Stimulated activated CD4-positive, alpha-beta T cell treated with anti-CD3 and anti-CD28 coated beads, Interleukin-15, amount 100 ng/mL, for 48 hours (primary cell): ENCODE measurements around the gene SPAG6.

Source experiments
- DNase-seq, 2 donors: peaks; one replicate each; pipeline ENCODE4 v3.0.0-alpha.2; 2020; ENCODE audit warnings: low read depth in 2 of 2

The SPAG6 gene

DNA sequence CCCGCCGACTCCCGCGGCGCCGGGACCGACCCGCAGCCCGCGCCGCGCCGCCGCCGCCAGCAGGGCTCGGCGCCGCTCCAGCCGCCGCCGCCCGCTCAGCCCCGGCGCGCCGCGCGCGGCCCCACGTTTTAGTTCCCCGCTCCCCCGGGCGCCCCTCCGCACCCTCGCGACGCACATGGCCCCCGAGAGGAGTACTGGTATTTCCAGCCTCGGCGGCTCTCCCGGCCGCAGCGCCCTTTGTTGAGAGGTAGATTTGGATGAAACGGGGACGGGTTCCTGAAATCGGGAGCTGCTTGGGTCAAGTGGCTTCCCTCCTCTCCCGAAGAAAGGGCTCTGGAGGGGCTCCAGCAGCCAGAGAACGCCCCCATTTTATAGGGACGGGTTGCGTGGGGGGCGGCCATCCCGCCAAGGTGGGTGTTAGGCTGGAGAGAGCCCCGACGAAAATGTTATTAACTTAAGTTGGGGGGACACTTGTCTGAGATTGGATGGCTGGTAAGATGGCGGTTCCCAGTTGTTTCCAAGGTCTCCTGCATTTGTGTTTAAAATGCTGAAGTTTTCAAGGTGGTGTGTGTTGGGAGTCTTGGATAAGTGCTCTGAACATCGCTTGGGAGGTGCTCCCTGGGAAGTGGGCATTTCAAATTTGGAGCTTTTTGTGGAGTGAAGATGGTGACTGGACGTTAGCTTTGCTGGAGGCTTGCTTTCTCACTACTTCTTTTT is 23.2 kb upstream of the SPAG6 start:
- DNase-seq, result no peak

DNA sequence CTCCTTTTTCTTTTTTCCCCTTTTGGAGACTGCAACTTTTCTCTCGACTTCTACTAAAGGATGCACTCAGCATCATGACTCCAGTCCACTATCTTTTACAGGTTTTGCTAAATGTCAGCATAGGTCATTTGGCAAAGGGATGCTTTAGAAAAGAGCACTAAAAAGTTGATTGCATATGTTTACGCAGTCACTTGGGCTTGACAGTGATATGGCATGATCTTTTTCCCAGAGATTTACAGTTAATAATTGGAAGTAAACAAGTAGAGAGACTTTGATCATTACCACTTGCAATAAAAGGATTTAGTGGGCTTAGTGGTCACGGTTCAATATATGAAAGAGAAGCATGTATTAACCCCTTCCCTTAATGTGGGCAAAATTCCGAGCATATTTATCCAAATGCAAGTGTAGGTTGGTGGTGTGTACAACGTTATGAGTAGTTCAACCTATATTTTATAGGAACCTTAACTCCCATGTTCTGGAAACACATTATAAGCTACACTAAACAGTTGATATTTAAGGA is 22.6 kb upstream of the SPAG6 start:
- no peak for DNase-seq

DNA sequence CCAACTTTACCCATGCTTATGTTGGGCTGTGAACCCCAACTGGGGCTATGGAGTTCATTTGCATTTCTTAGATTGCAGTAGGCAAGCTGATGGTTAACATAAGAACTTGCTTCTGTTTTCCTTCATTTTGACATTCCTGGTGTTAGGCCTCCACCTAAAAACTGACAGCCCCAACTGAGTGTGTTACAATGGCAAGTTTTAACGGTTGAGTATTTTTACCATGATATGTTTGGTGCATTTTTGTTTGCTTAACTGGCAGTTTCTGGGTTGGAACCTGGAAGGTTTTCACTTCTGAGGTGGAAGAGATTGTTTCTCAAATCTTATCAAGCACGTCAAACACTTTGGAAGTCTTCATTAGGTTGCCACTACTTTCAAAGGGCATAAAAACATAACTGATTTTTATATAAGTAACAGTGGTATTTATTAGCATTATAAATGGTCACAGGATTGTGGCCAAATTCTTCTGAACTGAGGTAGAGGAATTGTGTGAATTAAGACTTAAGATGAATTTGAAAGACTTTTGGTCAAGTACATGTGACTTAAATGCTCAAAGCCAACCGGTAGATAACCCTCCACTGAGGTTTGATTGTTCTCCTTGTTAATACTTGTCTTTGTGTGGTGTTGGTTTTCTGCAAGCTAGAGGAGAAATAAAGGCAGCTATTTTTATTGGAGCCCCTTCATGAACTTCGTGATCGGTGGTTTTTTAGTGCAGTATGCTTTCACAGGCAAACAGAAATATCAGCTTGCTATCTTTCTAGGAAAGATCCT is 21.6 kb upstream of the SPAG6 start:
- DNase-seq, result no peak

DNA sequence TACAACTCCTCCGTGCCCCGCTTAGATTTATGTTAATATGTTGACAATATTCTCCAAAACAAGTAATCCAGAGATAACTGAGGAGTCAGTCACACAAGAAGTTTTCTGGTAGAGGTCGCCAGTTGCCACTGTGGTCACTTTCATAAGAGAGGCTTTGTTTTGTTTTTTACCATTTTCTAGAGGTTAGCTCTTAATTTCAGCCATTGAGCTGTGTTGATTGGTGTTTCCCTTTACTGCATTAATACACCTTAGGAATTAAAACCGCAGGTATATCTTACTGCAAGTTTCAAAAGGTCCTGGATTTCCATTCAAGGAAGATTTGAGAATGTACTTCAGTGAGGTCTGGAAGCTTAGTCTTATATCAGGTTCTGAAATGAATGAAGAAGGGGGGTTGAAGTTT is 20.9 kb upstream of the SPAG6 start:
- DNase-seq, result no peak

DNA sequence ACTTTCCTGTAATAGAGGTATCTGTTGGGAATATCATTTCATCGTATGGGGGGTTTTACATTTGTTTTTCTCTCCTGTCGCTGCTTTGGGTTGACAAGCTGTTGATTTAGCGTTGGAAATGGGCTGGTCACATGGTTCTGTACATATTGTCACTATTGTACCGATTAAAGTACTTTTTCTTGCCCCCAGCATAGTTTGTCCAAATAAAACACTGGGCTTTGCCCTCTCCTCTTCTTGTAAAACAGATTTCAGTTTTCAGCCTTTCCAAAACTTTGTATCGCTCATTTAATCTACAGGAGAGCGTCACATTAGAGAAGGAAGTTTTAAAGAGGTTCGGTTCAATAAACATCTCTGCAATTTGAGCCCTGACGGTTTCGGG is 20.4 kb upstream of the SPAG6 start:
- no peak for DNase-seq

DNA sequence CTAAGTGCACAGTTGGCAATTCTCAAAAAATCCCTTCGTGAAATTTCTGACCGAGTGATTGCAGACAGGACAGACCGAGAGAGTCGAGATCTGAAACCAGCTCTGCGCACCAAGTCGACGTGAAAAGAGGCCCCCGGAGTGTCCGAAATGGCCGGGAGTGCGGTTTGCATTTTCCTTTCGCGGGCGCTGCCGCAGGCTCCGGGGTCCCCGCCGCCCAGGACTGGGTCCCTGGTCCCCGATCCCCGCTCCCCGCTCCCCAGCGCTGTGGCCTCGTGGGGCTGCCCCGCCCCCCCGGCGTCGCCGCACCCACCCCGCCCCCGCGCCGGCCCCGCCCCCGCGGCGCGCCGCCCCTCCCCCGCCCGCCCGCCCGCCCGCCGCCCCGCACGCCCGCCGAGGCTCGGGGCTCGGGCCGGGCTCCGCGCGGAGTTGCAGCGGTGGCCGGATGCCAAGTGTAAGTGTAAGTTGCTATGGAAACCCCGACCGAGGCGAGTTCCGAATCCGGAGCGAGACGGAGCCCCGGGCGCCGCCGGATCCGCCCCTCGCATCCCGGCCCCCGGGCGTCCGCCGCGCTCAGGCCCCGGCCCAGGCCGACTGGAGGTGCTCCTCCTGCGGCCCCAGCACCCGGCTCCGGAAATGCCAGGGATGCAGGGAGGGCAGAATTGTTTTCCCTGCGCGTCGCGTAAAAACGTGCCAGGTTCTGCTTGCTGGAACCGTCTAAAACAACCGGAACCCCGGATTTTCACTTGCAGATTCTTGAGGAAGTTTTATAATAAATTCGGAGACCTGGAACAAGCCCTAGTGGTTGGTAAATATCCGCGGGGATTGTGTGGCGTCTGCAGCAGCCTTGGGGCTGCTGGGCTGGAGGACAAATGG is 19.8 kb upstream of the SPAG6 start:
- DNase-seq, result no peak

DNA sequence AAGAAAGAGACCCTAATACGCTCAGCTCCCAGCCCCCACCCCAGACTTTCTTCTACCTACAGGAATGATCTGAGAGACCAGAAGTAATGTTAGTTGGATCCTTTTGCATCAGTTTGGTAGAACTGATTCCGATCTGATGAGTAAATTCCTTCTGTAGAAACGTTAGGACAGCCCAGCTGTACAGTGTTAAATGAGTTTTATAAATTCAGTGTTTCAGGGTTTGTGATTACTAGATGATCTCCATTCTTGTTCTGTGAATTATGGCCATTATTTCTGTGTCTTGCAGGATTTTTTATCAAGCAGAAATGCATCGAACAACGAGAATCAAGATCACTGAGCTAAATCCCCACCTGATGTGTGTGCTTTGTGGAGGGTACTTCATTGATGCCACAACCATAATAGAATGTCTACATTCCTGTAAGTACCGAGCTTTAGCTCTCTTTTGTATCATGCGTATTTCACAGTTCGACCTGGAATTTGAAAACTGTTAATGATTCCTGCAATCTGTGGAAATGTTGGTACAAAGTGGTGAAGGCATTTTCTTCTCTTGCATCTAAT is 19.1 kb upstream of the SPAG6 start:
- DNase-seq, result no peak

DNA sequence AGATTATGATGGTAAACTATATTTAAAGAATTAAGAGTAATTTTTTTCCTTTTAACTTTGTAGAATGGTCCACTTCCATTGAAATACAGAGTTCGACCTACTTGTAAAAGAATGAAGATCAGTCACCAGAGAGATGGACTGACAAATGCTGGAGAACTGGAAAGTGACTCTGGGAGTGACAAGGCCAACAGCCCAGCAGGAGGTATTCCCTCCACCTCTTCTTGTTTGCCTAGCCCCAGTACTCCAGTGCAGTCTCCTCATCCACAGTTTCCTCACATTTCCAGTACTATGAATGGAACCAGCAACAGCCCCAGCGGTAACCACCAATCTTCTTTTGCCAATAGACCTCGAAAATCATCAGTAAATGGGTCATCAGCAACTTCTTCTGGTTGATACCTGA is 16.1 kb upstream of the SPAG6 start:
- no peak for DNase-seq

DNA sequence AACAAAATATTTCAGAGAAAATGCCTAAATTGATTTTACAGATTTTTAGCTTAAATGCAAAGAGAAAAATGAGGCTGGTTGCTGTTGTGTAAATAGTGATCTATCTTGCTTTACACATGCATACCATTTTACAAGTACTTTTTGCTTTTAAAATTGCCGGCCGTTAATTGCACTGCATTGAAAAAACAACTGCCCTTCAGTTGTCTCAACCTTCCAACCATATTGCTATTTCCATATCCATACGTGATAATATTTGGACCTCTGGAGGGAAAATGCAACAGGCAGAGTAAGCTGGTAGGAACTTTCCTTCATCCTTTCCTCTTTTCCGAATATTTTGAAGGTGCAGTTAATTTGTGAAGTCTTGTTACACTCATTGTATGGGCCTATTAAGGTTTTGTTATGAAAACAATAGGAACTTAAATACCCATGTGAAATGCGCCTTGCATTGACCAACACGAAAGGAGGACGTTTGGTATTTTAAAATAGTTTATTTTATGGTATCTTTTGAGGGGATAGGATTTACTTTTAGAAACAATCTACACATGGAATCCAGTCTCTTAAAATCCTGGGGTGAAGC is 13.1 kb upstream of the SPAG6 start:
- DNase-seq, result no peak

DNA sequence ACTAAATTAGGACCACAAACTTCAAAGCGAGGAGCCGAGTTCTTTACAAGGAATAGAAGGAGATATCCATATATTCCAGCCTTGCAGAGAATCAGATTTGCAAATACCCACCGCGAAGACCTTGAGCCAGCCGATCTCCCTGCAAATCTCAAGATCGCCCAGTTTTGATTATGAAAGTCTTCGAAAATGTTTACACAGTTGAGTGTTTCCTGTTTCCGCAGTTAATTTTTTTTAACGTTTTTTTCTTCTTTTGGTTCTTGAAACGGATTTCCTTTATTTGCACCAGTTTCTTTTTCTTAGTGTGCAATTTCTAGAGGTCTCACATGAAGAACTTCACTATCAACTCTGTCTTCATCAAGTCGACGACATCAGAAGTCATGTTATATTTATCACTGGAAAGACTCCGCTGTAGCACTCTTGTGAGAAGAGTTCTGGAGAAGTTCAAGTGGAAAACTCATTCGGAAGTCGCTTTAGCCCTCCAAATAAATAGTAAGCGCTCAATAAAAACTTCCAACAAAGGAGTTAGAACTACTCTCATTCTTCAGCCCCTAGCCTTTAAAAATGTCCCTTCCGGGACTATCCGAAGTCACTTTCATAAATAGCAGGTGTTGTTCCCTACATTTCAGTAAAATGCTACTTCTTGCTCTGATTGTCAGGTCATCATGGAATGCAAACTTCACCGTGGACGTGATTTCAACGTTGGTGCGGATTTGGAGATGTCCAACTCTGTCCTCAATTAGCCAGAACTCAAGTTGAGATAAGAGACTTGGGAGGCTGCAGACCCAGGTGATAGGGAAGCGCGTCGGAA is 11.9 kb upstream of the SPAG6 start:
- no peak for DNase-seq

DNA sequence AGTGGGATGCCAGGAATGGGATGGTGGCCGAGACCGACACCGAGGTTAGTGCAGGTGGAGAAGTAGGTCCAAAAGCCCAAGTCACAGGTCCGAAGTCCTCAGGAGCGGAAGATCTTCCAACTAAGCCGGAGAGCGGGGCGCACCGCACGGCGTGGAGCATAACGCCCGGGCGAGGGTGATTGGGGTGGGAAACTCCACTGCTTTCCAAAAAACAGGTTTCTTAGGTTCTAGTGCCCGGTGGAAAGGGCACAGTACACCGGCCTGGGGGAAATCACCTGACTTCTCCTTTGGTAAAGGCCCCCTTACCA is 11.4 kb upstream of the SPAG6 start:
- no peak for DNase-seq

DNA sequence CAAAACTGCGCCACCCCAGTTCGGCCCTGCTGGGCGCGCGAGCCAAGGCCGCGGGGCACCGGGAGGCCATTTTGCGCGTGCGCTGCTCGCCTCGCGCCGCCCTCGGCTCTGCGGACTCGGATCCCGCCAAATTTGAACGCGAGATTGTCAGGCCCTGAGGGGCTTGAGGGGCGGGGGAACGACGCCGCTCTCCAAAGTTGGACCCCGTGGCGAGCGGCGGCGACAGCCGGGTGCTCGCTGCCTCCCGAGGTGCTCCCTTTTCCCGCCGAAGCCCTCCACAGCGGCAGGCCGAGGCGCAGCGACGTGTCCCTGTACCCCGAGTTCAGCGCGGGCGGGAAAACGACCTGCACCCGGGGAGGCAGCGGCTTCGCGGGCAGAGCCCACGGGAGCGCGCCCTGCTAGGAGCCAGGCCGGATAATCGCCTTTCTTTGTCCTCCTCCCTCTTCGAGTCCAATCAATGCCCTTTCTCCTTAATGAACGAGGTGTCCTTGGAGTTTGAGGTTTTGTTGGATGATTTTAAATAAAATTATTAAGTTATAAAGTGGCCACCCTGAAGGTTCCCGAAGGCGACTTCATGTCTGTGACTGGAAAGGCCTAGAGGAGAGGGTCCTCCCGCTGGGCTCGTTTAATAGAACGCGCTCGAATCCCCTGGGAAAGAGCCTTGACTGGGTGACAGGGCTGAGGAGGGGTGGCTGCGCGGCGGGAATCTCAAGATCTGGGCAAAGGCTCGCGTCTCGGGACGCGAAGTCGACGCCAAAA is 10.7 kb upstream of the SPAG6 start:
- DNase-seq, result no peak

DNA sequence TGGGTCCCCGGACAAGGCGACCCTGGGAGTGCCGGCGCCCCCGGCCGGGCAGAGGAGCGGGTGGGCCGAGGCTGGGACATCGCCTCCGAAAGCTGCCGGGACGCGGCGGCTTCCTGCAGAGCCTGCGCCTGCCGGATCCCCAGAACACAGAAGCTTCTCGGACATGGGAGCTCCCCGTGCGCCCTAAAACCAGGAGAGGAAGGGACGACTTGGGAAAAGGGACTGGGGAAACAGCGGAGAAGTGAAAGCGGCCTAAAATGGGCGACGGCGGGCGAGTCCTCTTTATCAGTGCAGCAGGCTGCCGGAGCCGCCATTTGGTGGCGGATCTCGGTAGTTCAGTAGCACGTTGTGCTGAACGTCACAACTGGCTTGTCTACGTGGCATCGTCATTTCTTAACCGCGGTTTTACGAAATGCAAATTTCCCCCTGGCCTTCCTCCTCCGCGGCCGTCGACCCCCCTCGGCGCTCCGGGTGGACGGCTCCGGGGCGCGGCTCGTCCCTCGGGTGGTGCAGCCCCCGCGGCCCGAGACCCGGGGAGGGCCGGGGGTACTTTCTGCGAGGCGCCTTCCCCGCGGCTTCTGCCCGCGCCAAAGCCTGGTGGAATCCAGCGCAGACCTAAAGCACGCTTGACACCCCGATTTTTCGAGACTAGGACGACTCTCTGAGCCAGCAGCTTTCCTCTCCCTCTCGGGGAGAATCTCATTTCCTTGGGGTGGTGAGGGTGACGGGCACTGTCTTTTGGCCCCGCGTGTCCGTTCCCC is 9.9 kb upstream of the SPAG6 start:
- DNase-seq, result no peak

DNA sequence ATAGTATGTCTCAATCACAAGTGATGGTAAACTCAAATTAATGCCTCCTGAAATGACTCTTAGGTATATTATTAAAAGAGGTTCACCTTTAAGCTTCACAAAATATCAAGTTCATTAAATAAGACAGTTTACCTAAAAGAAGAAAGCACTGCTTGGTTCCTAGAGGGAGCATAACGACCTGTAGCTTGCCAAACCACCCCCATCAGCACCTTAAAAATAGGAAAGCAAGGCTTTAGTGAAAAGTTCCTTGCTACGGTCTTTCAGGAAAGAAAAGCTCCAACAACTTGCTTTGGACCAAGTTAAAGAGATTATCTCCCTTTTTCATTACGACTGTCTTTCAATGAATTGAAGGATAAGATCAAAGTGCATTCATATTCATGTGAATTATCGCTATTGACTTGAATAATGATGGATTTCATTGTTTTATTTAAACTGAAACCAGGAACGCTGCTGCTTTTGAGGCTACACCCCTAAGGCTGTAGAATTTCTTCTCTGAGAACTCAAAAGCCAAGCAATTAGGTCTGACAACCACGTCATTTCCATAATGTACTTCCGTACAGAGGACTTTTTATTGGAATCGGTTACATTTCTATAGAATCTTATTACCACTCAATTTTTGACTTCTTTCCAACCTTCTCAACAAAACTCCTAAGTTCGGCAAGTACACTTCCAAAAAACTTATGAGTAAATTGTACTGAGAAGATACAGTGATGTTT is 7.0 kb upstream of the SPAG6 start:
- DNase-seq, result no peak

DNA sequence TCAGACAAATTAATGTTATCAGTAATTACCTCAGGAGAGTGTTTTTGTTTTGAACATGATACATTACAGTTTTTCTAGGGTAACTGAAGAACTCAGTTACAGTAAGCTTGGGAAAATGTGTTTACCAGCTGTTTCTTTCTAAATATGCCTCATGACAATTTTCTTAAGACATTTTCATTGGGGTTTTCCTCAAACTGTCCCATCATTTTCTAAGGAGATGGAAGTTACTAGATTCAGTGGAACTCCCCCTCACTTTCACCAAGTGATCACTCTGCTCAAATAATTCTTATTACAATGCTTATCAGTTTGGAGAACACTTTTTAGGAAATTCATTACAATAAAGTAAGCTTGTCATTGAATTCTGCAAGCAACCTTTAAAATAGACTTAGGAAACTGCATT is 6.4 kb upstream of the SPAG6 start:
- DNase-seq, result no peak

DNA sequence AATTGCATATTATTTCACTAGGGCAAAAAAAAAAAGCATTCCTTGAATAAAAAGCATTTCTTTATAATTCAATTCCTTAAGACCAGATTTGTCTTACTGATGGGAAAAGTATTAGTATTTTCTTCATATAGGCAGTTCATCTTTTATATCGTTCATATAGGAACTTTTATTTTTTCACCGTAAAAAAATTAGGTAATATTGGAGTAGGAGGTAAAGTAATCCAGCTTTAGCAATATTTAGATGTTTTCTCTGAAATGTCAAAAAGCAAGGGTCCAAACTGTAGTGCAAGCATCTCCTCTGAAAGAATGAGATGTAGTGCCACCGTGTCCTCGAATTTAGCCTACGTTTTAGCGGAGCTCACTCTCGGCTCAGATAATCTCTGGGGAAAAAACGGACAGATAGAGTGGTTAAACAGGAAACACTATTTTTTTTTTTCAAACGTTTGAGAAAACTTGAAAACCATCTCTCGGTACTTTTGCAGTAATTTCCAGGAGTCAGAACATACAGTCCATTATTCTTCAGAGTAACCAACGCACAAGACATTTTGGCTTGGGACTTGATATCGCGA is 5.5 kb upstream of the SPAG6 start:
- DNase-seq, result no peak

DNA sequence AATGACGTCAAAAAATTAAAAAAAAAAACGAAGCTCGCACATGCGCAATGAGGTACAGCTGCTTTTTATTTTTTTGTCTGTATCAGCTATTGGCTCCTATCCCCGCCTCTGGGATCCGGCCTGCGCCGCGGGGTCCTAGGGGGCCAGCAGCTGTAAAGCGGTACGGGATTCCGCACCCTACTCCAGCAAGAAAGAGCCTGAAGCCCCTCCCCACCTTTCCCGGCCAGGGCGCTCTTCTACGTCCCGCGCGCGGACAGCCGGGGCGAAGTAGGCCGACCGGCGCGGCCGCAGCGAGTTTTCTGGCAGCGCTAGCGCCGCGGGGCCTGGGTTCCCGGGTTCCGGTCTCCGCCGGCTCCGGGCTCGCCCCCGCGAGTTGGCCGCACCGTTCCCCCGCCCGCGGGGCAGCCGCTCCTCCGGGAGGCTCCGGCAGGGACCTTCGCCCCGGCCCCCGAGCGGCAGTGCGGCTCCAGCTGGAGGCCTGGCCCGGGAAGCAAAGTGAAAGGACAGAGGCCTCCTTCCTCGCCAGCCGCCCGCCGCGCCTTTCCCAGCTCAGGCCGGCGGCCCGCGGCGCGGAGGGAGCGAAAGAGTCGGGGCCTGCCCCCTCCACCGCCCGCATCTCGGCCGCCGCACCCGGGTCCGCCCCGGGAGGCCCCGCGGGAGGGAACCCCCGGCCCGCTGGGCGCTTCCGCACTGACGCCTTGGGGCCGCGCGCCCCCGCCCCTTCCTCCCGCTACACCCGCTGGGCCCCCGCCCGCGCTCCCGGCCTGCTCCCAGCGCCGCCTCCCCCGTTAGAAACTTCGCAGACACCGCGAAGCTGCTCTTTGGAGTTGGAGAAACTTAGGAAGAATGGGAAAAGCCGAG is 4.7 kb upstream of the SPAG6 start:
- DNase-seq, result no peak
